HG02981 (cell line): ENCODE results near the gene GPRIN2.
"Not testable (repeated sequence)": the region's sequence is repeated elsewhere in the genome, so short reads cannot be mapped to it uniquely, and the experiment has no call there.

Experiments
- ATAC-seq: cut with Tn5 transposase; IDR thresholded peaks from one replicate; pipeline ENCODE4 v1.9.1; 2021; ENCODE audit warnings: mild to moderate bottlenecking, moderate library complexity; ENCODE audit not compliant: unreplicated experiment

Gene GPRIN2

GRCh38 chr10:46522295-46523118, 34.0 kb downstream of the GPRIN2 start:
- ATAC-seq, result no peak

GRCh38 chr10:46520941-46521340, 35.5 kb downstream of the GPRIN2 start:
- no peak for ATAC-seq

- ATAC-seq, result no peak
Measured at GRCh38 chr10:46520381-46520780, 36.1 kb downstream of the GPRIN2 start.

- no peak for ATAC-seq
Measured at GRCh38 chr10:46518028-46518725, 38.3 kb downstream of the GPRIN2 start.

GRCh38 chr10:46517541-46517940, 38.9 kb downstream of the GPRIN2 start:
- no peak for ATAC-seq

GRCh38 chr10:46516660-46517416, 39.6 kb downstream of the GPRIN2 start:
- ATAC-seq, result no peak

GRCh38 chr10:46515793-46516192, 40.7 kb downstream of the GPRIN2 start:
- ATAC-seq, result no peak

GRCh38 chr10:46515366-46515765, 41.1 kb downstream of the GPRIN2 start:
- ATAC-seq, result no peak

GRCh38 chr10:46514899-46515298, 41.6 kb downstream of the GPRIN2 start:
- ATAC-seq, result no peak

- ATAC-seq, result no peak
Measured at GRCh38 chr10:46514431-46514861, 42.0 kb downstream of the GPRIN2 start.

GRCh38 chr10:46513333-46513732, 43.1 kb downstream of the GPRIN2 start:
- ATAC-seq, result not testable (repeated sequence)

GRCh38 chr10:46512725-46513124, 43.7 kb downstream of the GPRIN2 start:
- ATAC-seq, result not testable (repeated sequence)

GRCh38 chr10:46512002-46512401, 44.5 kb downstream of the GPRIN2 start:
- ATAC-seq, result not testable (repeated sequence)
